Karpas-422 (cell line): ENCODE measurements around the gene PANK1. TPM values are rescaled to one million over a fixed set of nuclear protein-coding genes. Genes with fewer than 3 reads are reported as not detected.
A peak's percentile ranks its signal among the peaks of the same experiment; 100 is the strongest.

ENCODE experiments used
- DNase-seq: peaks from one replicate; pipeline ENCODE4 v3.0.0-alpha.2; 2015
- H2AFZ ChIP-seq: fragments of 200-600 bp; sonication (generic); 2 replicates; pipeline ENCODE4 v1.6.1; 2014; ENCODE audit warnings: antibody characterized with exemption, low read length, mixed read lengths
- H3K27ac ChIP-seq: fragments of 200-600 bp; sonication (generic); 2 replicates; pipeline ENCODE4 v1.5.1; 2014; ENCODE audit warnings: mild to moderate bottlenecking, low read length, moderate library complexity
- H3K27me3 ChIP-seq: fragments of 200-600 bp; sonication (generic); 2 replicates; pipeline ENCODE4 v1.6.1; 2014; ENCODE audit warnings: low read length, mixed read lengths
- H3K36me3 ChIP-seq: fragments of 200-600 bp; sonication (generic); 2 replicates; pipeline ENCODE4 v1.6.1; 2014; ENCODE audit warnings: low read length, mixed read lengths; ENCODE audit not compliant: insufficient read depth
- H3K4me1 ChIP-seq: fragments of 200-600 bp; sonication (generic); 2 replicates; pipeline ENCODE4 v1.6.1; 2014; ENCODE audit warnings: mild to moderate bottlenecking, low read length, mixed read lengths
- H3K4me2 ChIP-seq: fragments of 200-600 bp; sonication (generic); 2 replicates; pipeline ENCODE4 v1.6.1; 2014; ENCODE audit warnings: low read length, low read depth, mild to moderate bottlenecking; ENCODE audit not compliant: poor library complexity, severe bottlenecking
- H3K4me3 ChIP-seq: fragments of 200-600 bp; sonication (generic); 2 replicates; pipeline ENCODE4 v1.5.1; 2014; ENCODE audit warnings: mild to moderate bottlenecking, antibody characterized with exemption, low read length, mixed read lengths
- H3K79me2 ChIP-seq: fragments of 200-600 bp; sonication (generic); 2 replicates; pipeline ENCODE4 v1.6.1; 2014; ENCODE audit warnings: mild to moderate bottlenecking, low read length, mixed read lengths
- H3K9ac ChIP-seq: fragments of 200-600 bp; sonication (generic); 2 replicates; pipeline ENCODE4 v1.6.0; 2014; ENCODE audit warnings: low read length
- H3K9me2 ChIP-seq: fragments of 200-600 bp; sonication (generic), shearing (Covaris generic); replicated peaks from 2 replicates; pipeline ENCODE4 v1.6.0; 2014; ENCODE audit warnings: mild to moderate bottlenecking, low read length, moderate library complexity; ENCODE audit not compliant: insufficient read depth
- H3K9me3 ChIP-seq: fragments of 300-700, 200-600 bp; sonication (generic); 2 replicates; pipeline ENCODE4 v1.6.1; 2014; ENCODE audit warnings: low read length, mixed read lengths
- H4K20me1 ChIP-seq: fragments of 200-600 bp; sonication (generic); 2 replicates; pipeline ENCODE4 v1.6.1; 2014; ENCODE audit warnings: mild to moderate bottlenecking, antibody characterized with exemption, low read length, low read depth; ENCODE audit not compliant: insufficient read depth
- total RNA-seq: library from RNA; depleted of rRNA; stranded (reverse); fragments of >200 nt; shearing (Covaris generic); gene quantifications from 2 replicates; pipeline ENCODE4 v1.2.3, GENCODE V29; 2014; ENCODE audit warnings: low replicate concordance

The PANK1 gene
- total RNA-seq, 1 experiment from 2014 or later: 8.1 TPM

- no peaks in the 10 kb centered on the region for H3K4me1 ChIP-seq
- no peaks in the 10 kb centered on the region for H3K79me2 ChIP-seq
- no peaks in the 10 kb centered on the region for H3K36me3 ChIP-seq
These were observed 17.6 kb upstream of the PANK1 start for GRCh38 chr10:89662596-89662995.

GRCh38 chr10:89659143-89660131 is 14.4 kb upstream of the PANK1 start:
- no peak for DNase-seq
- H3K27me3 ChIP-seq: no peaks in the 10 kb centered on the region

More at GRCh38 chr10:89662596-89662995, 17.6 kb upstream of the PANK1 start:
- H2AFZ ChIP-seq: no peak overlapping the region
- H3K9ac ChIP-seq: no peak overlapping the region
- no peaks in the 10 kb centered on the region for H3K9me3 ChIP-seq
- H3K9me2 ChIP-seq: no peaks in the 10 kb centered on the region
- no peaks in the 10 kb centered on the region for H4K20me1 ChIP-seq
- no peaks in the 10 kb centered on the region for H3K27me3 ChIP-seq
- no peak overlapping the region for H3K27ac ChIP-seq
- no peak overlapping the region for H3K4me3 ChIP-seq
- DNase-seq: no peak
- no peak overlapping the region for H3K4me2 ChIP-seq

GRCh38 chr10:89657302-89657701 is 12.3 kb upstream of the PANK1 start:
- no peaks in the 10 kb centered on the region for H3K9me3 ChIP-seq
- no peak overlapping the region for H3K27ac ChIP-seq
- no peak for DNase-seq
- no peaks in the 10 kb centered on the region for H3K27me3 ChIP-seq
- H3K9me2 ChIP-seq: no peaks in the 10 kb centered on the region
- no peak overlapping the region for H3K9ac ChIP-seq
- H3K36me3 ChIP-seq: no peaks in the 10 kb centered on the region
- H3K4me2 ChIP-seq: no peak overlapping the region
- H3K4me3 ChIP-seq: no peak overlapping the region
- H3K79me2 ChIP-seq: no peaks in the 10 kb centered on the region
- peaks cover 12% of the 10 kb centered on the region for H3K4me1 ChIP-seq
- no peak overlapping the region for H2AFZ ChIP-seq
- no peaks in the 10 kb centered on the region for H4K20me1 ChIP-seq

More at GRCh38 chr10:89659143-89660131, 14.4 kb upstream of the PANK1 start:
- Histone ChIP-seq H3K9me2 (no peaks in the 10 kb centered on the region), H3K36me3 (no peaks in the 10 kb centered on the region), H3K4me3 (no peak overlapping the region), H2AFZ (no peak overlapping the region), H3K9me3 (no peaks in the 10 kb centered on the region), H3K4me1 (peaks cover 9% of the 10 kb centered on the region), H3K27ac (no peak overlapping the region), H4K20me1 (no peaks in the 10 kb centered on the region), H3K9ac (no peak overlapping the region), H3K4me2 (no peak overlapping the region), H3K79me2 (no peaks in the 10 kb centered on the region)

DNA sequence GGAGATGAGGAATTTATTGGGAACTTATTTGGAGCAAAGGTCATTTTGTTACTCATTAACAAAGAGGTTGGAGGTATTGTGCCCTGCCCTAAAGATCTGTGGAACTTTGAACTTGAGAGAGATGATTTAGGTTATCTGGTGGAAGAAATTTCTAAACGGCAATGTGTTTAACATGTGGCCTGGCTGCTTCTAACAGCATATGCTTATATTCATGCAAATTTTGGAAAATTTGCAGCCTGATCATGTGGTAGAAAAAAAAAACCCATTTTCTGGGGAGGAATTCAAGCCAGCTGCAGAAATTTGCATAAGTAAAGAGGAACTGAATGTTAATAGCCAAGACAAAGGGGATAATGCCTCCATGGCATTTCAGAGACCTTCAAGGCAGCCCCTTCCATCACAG is 10.7 kb upstream of the PANK1 start:
- peak; percentile 65 for DNase-seq
- Histone ChIP-seq H3K9ac (no peak overlapping the region), H3K36me3 (no peaks in the 10 kb centered on the region), H2AFZ (no peak overlapping the region), H3K4me1 (peaks cover 19% of the 10 kb centered on the region), H3K79me2 (no peaks in the 10 kb centered on the region), H3K4me3 (no peak overlapping the region), H3K4me2 (no peak overlapping the region), H4K20me1 (no peaks in the 10 kb centered on the region), H3K27ac (no peak overlapping the region), H3K9me2 (no peaks in the 10 kb centered on the region), H3K9me3 (no peaks in the 10 kb centered on the region), H3K27me3 (no peaks in the 10 kb centered on the region)

GRCh38 chr10:89653410-89653869 is 8.4 kb upstream of the PANK1 start:
- Histone ChIP-seq H4K20me1 (no peaks in the 10 kb centered on the region), H3K4me1 (peaks cover 19% of the 10 kb centered on the region), H3K9ac (no peak overlapping the region), H3K4me2 (no peak overlapping the region), H3K27ac (no peak overlapping the region), H3K4me3 (no peak overlapping the region), H3K79me2 (no peaks in the 10 kb centered on the region), H3K9me2 (no peaks in the 10 kb centered on the region), H3K27me3 (no peaks in the 10 kb centered on the region), H3K9me3 (no peaks in the 10 kb centered on the region), H2AFZ (no peak overlapping the region), H3K36me3 (no peaks in the 10 kb centered on the region)
- no peak for DNase-seq

GRCh38 chr10:89652806-89653370 is 7.8 kb upstream of the PANK1 start:
- no peaks in the 10 kb centered on the region for H3K36me3 ChIP-seq
- no peak overlapping the region for H3K9ac ChIP-seq
- no peak overlapping the region for H3K27ac ChIP-seq
- no peaks in the 10 kb centered on the region for H4K20me1 ChIP-seq
- H3K4me2 ChIP-seq: no peak overlapping the region
- H3K27me3 ChIP-seq: no peaks in the 10 kb centered on the region
- DNase-seq: no peak
- no peaks in the 10 kb centered on the region for H3K9me3 ChIP-seq
- H3K4me1 ChIP-seq: peaks cover 19% of the 10 kb centered on the region
- no peak overlapping the region for H3K4me3 ChIP-seq
- no peak overlapping the region for H2AFZ ChIP-seq
- no peaks in the 10 kb centered on the region for H3K9me2 ChIP-seq
- H3K79me2 ChIP-seq: no peaks in the 10 kb centered on the region

DNA sequence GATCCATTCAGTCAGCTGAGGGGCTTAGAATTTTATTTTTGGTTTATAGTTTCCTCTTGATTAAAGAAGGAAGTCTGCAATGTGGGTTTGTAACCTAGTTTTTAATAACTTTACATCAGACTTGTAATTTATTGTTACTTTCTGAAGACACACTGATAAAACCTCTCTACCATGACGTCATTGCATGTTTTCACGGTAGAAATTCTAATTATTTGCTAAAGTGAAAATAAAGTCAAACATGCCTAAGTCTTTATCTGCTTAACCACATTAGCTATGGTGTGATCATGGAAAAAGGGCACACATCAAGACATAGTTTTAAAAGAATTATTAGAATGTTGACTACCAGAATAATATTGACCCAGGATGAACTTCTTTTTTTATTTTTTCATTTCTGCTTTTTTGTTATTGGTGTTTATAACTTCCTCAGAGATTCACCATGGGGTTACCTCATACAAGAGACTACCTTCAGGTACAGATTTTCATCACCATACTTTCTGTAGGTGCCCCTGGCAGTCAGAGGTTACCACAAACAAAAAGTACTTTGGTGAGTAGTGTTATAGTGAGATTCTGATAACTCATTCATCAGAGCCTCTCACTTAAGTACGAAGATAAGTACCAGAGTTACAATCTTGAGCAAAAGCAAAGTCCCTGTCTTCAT is 7.0 kb upstream of the PANK1 start:
- Histone ChIP-seq H3K27me3 (no peaks in the 10 kb centered on the region), H3K9ac (no peak overlapping the region), H3K4me2 (no peak overlapping the region), H2AFZ (no peak overlapping the region), H3K9me3 (no peaks in the 10 kb centered on the region), H3K9me2 (no peaks in the 10 kb centered on the region), H4K20me1 (no peaks in the 10 kb centered on the region), H3K27ac (no peak overlapping the region), H3K79me2 (no peaks in the 10 kb centered on the region), H3K36me3 (no peaks in the 10 kb centered on the region), H3K4me3 (no peak overlapping the region), H3K4me1 (peaks cover 21% of the 10 kb centered on the region)
- no peak for DNase-seq
